Measurements from ENCODE around the gene SRCAP.
A peak's percentile ranks its signal among the peaks of the same experiment; 100 is the strongest.

Gene SRCAP

GRCh38 chr16:30659507-30660423 lies 39.2 kb upstream of the SRCAP start:
- H3K27ac ChIP-seq: peak overlapping the region; percentile 95
- TF ChIP-seq CTCF (conservative IDR thresholded peaks at IDR 0.05): no peak

GRCh38 chr16:30660424-30661261 lies 38.3 kb upstream of the SRCAP start:
- peak overlapping the region; percentile 95 for H3K27ac ChIP-seq
- TF ChIP-seq CTCF (conservative IDR thresholded peaks at IDR 0.05): no peak

- H3K27ac ChIP-seq: no peak overlapping the region
- TF ChIP-seq CTCF (conservative IDR thresholded peaks at IDR 0.05): no peak
Measured at GRCh38 chr16:30662449-30662848, 36.5 kb upstream of the SRCAP start.

GRCh38 chr16:30663038-30663437 lies 35.9 kb upstream of the SRCAP start:
- TF ChIP-seq CTCF (conservative IDR thresholded peaks at IDR 0.05): no peak
- H3K27ac ChIP-seq: no peak overlapping the region

- H3K27ac ChIP-seq: no peak overlapping the region
- TF ChIP-seq CTCF (conservative IDR thresholded peaks at IDR 0.05): no peak
Measured at GRCh38 chr16:30663820-30664219, 35.2 kb upstream of the SRCAP start.

GRCh38 chr16:30664616-30665109 lies 34.3 kb upstream of the SRCAP start:
- TF ChIP-seq CTCF (conservative IDR thresholded peaks at IDR 0.05): no peak
- H3K27ac ChIP-seq: no peak overlapping the region
